Kidney epithelial cell (primary cell): ENCODE measurements around the gene TMA7. TPM values are rescaled to one million over a fixed set of nuclear protein-coding genes. Genes with fewer than 3 reads are reported as not detected.

ENCODE experiments used
- DNase-seq: peaks from one replicate; pipeline ENCODE4 v3.0.0-alpha.2; 2010; ENCODE audit warnings: low read depth
- H3K27me3 ChIP-seq: 2 replicates; pipeline ENCODE4 v1.6.0; 2011; ENCODE audit warnings: low read length; ENCODE audit not compliant: control insufficient read depth, insufficient read depth
- H3K36me3 ChIP-seq: 2 replicates; pipeline ENCODE4 v1.5.1; 2011; ENCODE audit warnings: low read length; ENCODE audit not compliant: control insufficient read depth, insufficient read depth
- H3K4me3 ChIP-seq: 2 replicates; pipeline ENCODE4 v1.5.1; 2011; ENCODE audit warnings: low read depth, mild to moderate bottlenecking, control low read depth, low read length
- CTCF ChIP-seq: IDR thresholded peaks from 2 replicates; pipeline ENCODE4 v1.5.1; 2011; ENCODE audit warnings: mild to moderate bottlenecking, moderate library complexity, low read length, control low read depth, inconsistent platforms; ENCODE audit not compliant: insufficient read depth, poor library complexity, severe bottlenecking
- total RNA-seq: library from RNA; depleted of rRNA; stranded (reverse); fragments of >200 nt; gene quantifications from 2 replicates; pipeline ENCODE4 v1.2.3, GENCODE V29; 2015

Gene TMA7
- total RNA-seq, 1 donor from 2014 or later = 462 TPM

- TF ChIP-seq CTCF = no peak
- no peaks in the 10 kb centered on the region for H3K27me3 ChIP-seq
- H3K4me3 ChIP-seq = no peak overlapping the region
- H3K36me3 ChIP-seq = peaks cover 14% of the 10 kb centered on the region
- no peak for DNase-seq
Measured at GRCh38 chr3:48407542-48408099, 32.4 kb upstream of the TMA7 start.

GRCh38 chr3:48408823-48409281 lies 31.2 kb upstream of the TMA7 start:
- DNase-seq = no peak
- Histone ChIP-seq H3K36me3 (peaks cover 14% of the 10 kb centered on the region), H3K27me3 (no peaks in the 10 kb centered on the region), H3K4me3 (no peak overlapping the region)
- peak; percentile 12 for TF ChIP-seq CTCF

- no peak for DNase-seq
- H3K36me3 ChIP-seq = peaks cover 16% of the 10 kb centered on the region
- no peak for TF ChIP-seq CTCF
- H3K27me3 ChIP-seq = no peaks in the 10 kb centered on the region
- H3K4me3 ChIP-seq = no peak overlapping the region
Measured at GRCh38 chr3:48409291-48410201, 30.5 kb upstream of the TMA7 start.

- no peaks in the 10 kb centered on the region for H3K27me3 ChIP-seq
- no peak for TF ChIP-seq CTCF
- peaks cover 16% of the 10 kb centered on the region for H3K36me3 ChIP-seq
- DNase-seq = no peak
- H3K4me3 ChIP-seq = no peak overlapping the region
Measured at GRCh38 chr3:48410205-48411040, 29.6 kb upstream of the TMA7 start.

GRCh38 chr3:48411041-48411588 lies 28.9 kb upstream of the TMA7 start:
- TF ChIP-seq CTCF = no peak
- Histone ChIP-seq H3K36me3 (peaks cover 16% of the 10 kb centered on the region), H3K27me3 (no peaks in the 10 kb centered on the region), H3K4me3 (no peak overlapping the region)
- no peak for DNase-seq
